Activated T-helper 1 cell treated with anti-CD3 and anti-CD28 coated beads, Interleukin-2, amount 50 U/mL, for 16 hours (primary cell): ENCODE data around the gene CHRND.

ENCODE experiments used
- DNase-seq, 2 donors: peaks; one replicate each; pipeline ENCODE4 v3.0.0-alpha.2; 2020; ENCODE audit warnings: low read depth in 1 of 2, low spot score in 1 of 2

CHRND gene

GRCh38 chr2:232525791-232526371 is at the start of gene CHRND:
Gene CHRND (plus strand): TSS chr2:232526160. CDS start chr2:232526216, 56 bp downstream.
- no peak for DNase-seq

- no peak for DNase-seq
These were observed 49.2 kb upstream of the CHRND start for GRCh38 chr2:232476791-232477190.

GRCh38 chr2:232477751-232478510 is 48.0 kb upstream of the CHRND start:
- DNase-seq, result no peak

GRCh38 chr2:232478571-232479340 is 47.2 kb upstream of the CHRND start:
- DNase-seq, result no peak

GRCh38 chr2:232479341-232480200 is 46.4 kb upstream of the CHRND start:
- DNase-seq, result no peak

- no peak for DNase-seq
These were observed 45.5 kb upstream of the CHRND start for GRCh38 chr2:232480201-232481190.

GRCh38 chr2:232481322-232482140 is 44.4 kb upstream of the CHRND start:
- DNase-seq, result no peak

- DNase-seq, result no peak
These were observed 43.4 kb upstream of the CHRND start for GRCh38 chr2:232482301-232483238.

- DNase-seq, result no peak
These were observed 42.5 kb upstream of the CHRND start for GRCh38 chr2:232483311-232483922.

- DNase-seq, result no peak
These were observed 41.9 kb upstream of the CHRND start for GRCh38 chr2:232483923-232484627.

GRCh38 chr2:232484628-232485347 is 41.2 kb upstream of the CHRND start:
- no peak for DNase-seq

- DNase-seq, result no peak
These were observed 40.6 kb upstream of the CHRND start for GRCh38 chr2:232485348-232485756.

- no peak for DNase-seq
These were observed 40.0 kb upstream of the CHRND start for GRCh38 chr2:232485757-232486557.

- no peak for DNase-seq
These were observed 39.2 kb upstream of the CHRND start for GRCh38 chr2:232486558-232487384.
